ENCODE results near the gene UCN3.
A peak's percentile ranks its signal among the peaks of the same experiment; 100 is the strongest.
"Not testable (repeated sequence)": the region's sequence is repeated elsewhere in the genome, so short reads cannot be mapped to it uniquely, and the experiment has no call there.

The UCN3 gene

GRCh38 chr10:5410787-5411186, 46.0 kb downstream of the UCN3 start:
- DNase-seq (ENCODE audit: low spot score), result not testable (repeated sequence)

- no peak for DNase-seq (ENCODE audit: low spot score)
Measured at GRCh38 chr10:5411941-5412276, 47.1 kb downstream of the UCN3 start.

GRCh38 chr10:5412277-5412941, 47.6 kb downstream of the UCN3 start, which contains the start of gene NET1:
Gene NET1, plus strand, starts transcription at chr10:5412557. Its CDS starts 136 bp downstream, at chr10:5412693.
- peak; percentile 99 for DNase-seq (ENCODE audit: low spot score)

GRCh38 chr10:5413012-5413938, 48.5 kb downstream of the UCN3 start:
- peak; percentile 54 for DNase-seq (ENCODE audit: low spot score)

GRCh38 chr10:5416981-5417380, 52.2 kb downstream of the UCN3 start:
- no peak for DNase-seq (ENCODE audit: low spot score)

- no peak for DNase-seq (ENCODE audit: low spot score)
Measured at GRCh38 chr10:5418584-5418983, 53.8 kb downstream of the UCN3 start.

GRCh38 chr10:5419466-5420094, 54.8 kb downstream of the UCN3 start:
- no peak for DNase-seq (ENCODE audit: low spot score)

GRCh38 chr10:5423771-5424170, 59.0 kb downstream of the UCN3 start:
- peak; percentile 19 for DNase-seq (ENCODE audit: low spot score)
